IPS-18a (cell line): ENCODE measurements around the gene TRPT1.

Source experiments
- H3K27ac ChIP-seq: one replicate; pipeline ENCODE4 v1.5.1; 2013; ENCODE audit warnings: low read length
- H3K27me3 ChIP-seq: one replicate; pipeline ENCODE4 v1.6.1; 2013; ENCODE audit warnings: mild to moderate bottlenecking, low read length; ENCODE audit not compliant: control insufficient read depth, insufficient read depth
- H3K36me3 ChIP-seq: one replicate; pipeline ENCODE4 v1.6.1; 2013; ENCODE audit warnings: low read depth, low read length; ENCODE audit not compliant: control insufficient read depth
- H3K4me1 ChIP-seq: one replicate; pipeline ENCODE4 v1.6.1; 2013; ENCODE audit warnings: low read depth, low read length; ENCODE audit not compliant: control insufficient read depth
- H3K4me3 ChIP-seq: one replicate; pipeline ENCODE4 v1.5.1; 2013; ENCODE audit warnings: low read length
- H3K9ac ChIP-seq: one replicate; pipeline ENCODE4 v1.6.1; 2013; ENCODE audit warnings: mild to moderate bottlenecking, low read length, moderate library complexity
- H3K9me3 ChIP-seq: one replicate; pipeline ENCODE4 v1.6.1; 2013; ENCODE audit warnings: low read depth, low read length; ENCODE audit not compliant: control insufficient read depth

Gene TRPT1

GRCh38 chr11:64231546-64231945, 5.6 kb upstream of the TRPT1 start:
- Histone ChIP-seq H3K27ac (no peak overlapping the region), H3K27me3 (peaks cover 30% of the 10 kb centered on the region), H3K4me3 (no peak overlapping the region), H3K9ac (no peak overlapping the region), H3K4me1 (peaks cover 4% of the 10 kb centered on the region), H3K9me3 (no peaks in the 10 kb centered on the region), H3K36me3 (no peaks in the 10 kb centered on the region)

GRCh38 chr11:64230985-64231365, 5.0 kb upstream of the TRPT1 start:
- Histone ChIP-seq H3K9me3 (no peaks in the 10 kb centered on the region), H3K4me3 (peak overlapping the region; percentile 73), H3K27ac (no peak overlapping the region), H3K9ac (peak overlapping the region; percentile 47), H3K27me3 (peaks cover 30% of the 10 kb centered on the region), H3K36me3 (no peaks in the 10 kb centered on the region), H3K4me1 (peaks cover 4% of the 10 kb centered on the region)

GRCh38 chr11:64230171-64230984, 4.4 kb upstream of the TRPT1 start, which contains the start of gene DNAJC4:
Gene DNAJC4 (plus strand): TSS chr11:64230548. CDS start chr11:64230855, 307 bp downstream.
- Histone ChIP-seq H3K4me1 (peaks cover 4% of the 10 kb centered on the region), H3K9ac (peak within 1 kb of the TSS; percentile 47), H3K27ac (no peak within 1 kb of the TSS), H3K36me3 (no peaks in the 10 kb centered on the region), H3K27me3 (peaks cover 28% of the 10 kb centered on the region), H3K9me3 (no peaks in the 10 kb centered on the region), H3K4me3 (peak within 1 kb of the TSS; percentile 73)

GRCh38 chr11:64229744-64230170, 3.8 kb upstream of the TRPT1 start:
- H3K36me3 ChIP-seq, result no peaks in the 10 kb centered on the region
- H3K9me3 ChIP-seq, result no peaks in the 10 kb centered on the region
- H3K27ac ChIP-seq, result no peak overlapping the region
- peak overlapping the region; percentile 73 for H3K4me3 ChIP-seq
- H3K4me1 ChIP-seq, result peaks cover 4% of the 10 kb centered on the region
- H3K9ac ChIP-seq, result no peak overlapping the region
- peaks cover 24% of the 10 kb centered on the region for H3K27me3 ChIP-seq

GRCh38 chr11:64229090-64229743, 3.2 kb upstream of the TRPT1 start:
- no peaks in the 10 kb centered on the region for H3K36me3 ChIP-seq
- H3K9me3 ChIP-seq, result no peaks in the 10 kb centered on the region
- H3K4me3 ChIP-seq, result no peak overlapping the region
- H3K4me1 ChIP-seq, result peaks cover 4% of the 10 kb centered on the region
- peaks cover 24% of the 10 kb centered on the region for H3K27me3 ChIP-seq
- no peak overlapping the region for H3K27ac ChIP-seq
- no peak overlapping the region for H3K9ac ChIP-seq

GRCh38 chr11:64227405-64227956, 1.5 kb upstream of the TRPT1 start:
- Histone ChIP-seq H3K4me3 (no peak overlapping the region), H3K4me1 (peaks cover 4% of the 10 kb centered on the region), H3K9me3 (no peaks in the 10 kb centered on the region), H3K36me3 (no peaks in the 10 kb centered on the region), H3K27ac (no peak overlapping the region), H3K9ac (no peak overlapping the region), H3K27me3 (peaks cover 9% of the 10 kb centered on the region)

- Histone ChIP-seq H3K27ac (no peak overlapping the region), H3K27me3 (peaks cover 4% of the 10 kb centered on the region), H3K36me3 (no peaks in the 10 kb centered on the region), H3K4me3 (peak overlapping the region; percentile 70), H3K4me1 (peaks cover 4% of the 10 kb centered on the region), H3K9ac (peak overlapping the region; percentile 52), H3K9me3 (no peaks in the 10 kb centered on the region)
Observed at GRCh38 chr11:64226507-64227051, 593 bp upstream of the TRPT1 start.

- H3K27ac ChIP-seq, result no peak overlapping the region
- H3K9ac ChIP-seq, result no peak overlapping the region
- H3K9me3 ChIP-seq, result no peaks in the 10 kb centered on the region
- no peaks in the 10 kb centered on the region for H3K4me1 ChIP-seq
- H3K36me3 ChIP-seq, result peaks cover 6% of the 10 kb centered on the region
- H3K4me3 ChIP-seq, result peak overlapping the region; percentile 70
- H3K27me3 ChIP-seq, result no peaks in the 10 kb centered on the region
Observed at GRCh38 chr11:64224891-64225607, 937 bp downstream of the TRPT1 start.

GRCh38 chr11:64224151-64224890, 1.7 kb downstream of the TRPT1 start:
- H3K4me1 ChIP-seq, result no peaks in the 10 kb centered on the region
- H3K4me3 ChIP-seq, result no peak overlapping the region
- no peaks in the 10 kb centered on the region for H3K9me3 ChIP-seq
- H3K9ac ChIP-seq, result no peak overlapping the region
- H3K36me3 ChIP-seq, result peaks cover 6% of the 10 kb centered on the region
- H3K27me3 ChIP-seq, result no peaks in the 10 kb centered on the region
- no peak overlapping the region for H3K27ac ChIP-seq

- Histone ChIP-seq H3K9me3 (no peaks in the 10 kb centered on the region), H3K4me3 (no peak overlapping the region), H3K36me3 (peaks cover 6% of the 10 kb centered on the region), H3K9ac (no peak overlapping the region), H3K27me3 (no peaks in the 10 kb centered on the region), H3K27ac (no peak overlapping the region), H3K4me1 (no peaks in the 10 kb centered on the region)
Observed at GRCh38 chr11:64223001-64223651, 2.9 kb downstream of the TRPT1 start.
